Measurements from ENCODE around the gene PEX10.
A peak's percentile ranks its signal among the peaks of the same experiment; 100 is the strongest.

Gene PEX10

GRCh38 chr1:2354511-2355372 is 57.6 kb downstream of the PEX10 start:
- H3K4me3 ChIP-seq (ENCODE audit: low read length): no peak overlapping the region
- peak; percentile 34 for DNase-seq (ENCODE audit: low read depth)
- TF ChIP-seq CTCF (conservative IDR thresholded peaks at IDR 0.05; ENCODE audit: low read length): no peak

Measured in AG10803 (cell line).